Activated CD4-positive, alpha-beta T cell treated with anti-CD3 and anti-CD28 coated beads, Interleukin-2, amount 10 ng/mL, durations not matched to agents 24 days and 14 days (primary cell): Measurements from ENCODE around the gene GRK7. TPM values are rescaled to one million over a fixed set of nuclear protein-coding genes. Genes with fewer than 3 reads are reported as not detected.
"Not testable (repeated sequence)": the region's sequence is repeated elsewhere in the genome, so short reads cannot be mapped to it uniquely, and the experiment has no call there.

Source experiments
- DNase-seq: peaks from one replicate; pipeline ENCODE4 v3.0.0; 2022
- H3K27ac Mint-ChIP-seq: one replicate; pipeline ENCODE4 v1.8.0; 2022; ENCODE audit warnings: mild to moderate bottlenecking, mixed read lengths
- H3K27me3 Mint-ChIP-seq: one replicate; pipeline ENCODE4 v1.8.0; 2022; ENCODE audit warnings: mixed read lengths
- H3K36me3 Mint-ChIP-seq: one replicate; pipeline ENCODE4 v1.8.0; 2022; ENCODE audit warnings: low read depth, mild to moderate bottlenecking, mixed read lengths
- H3K4me1 Mint-ChIP-seq: one replicate; pipeline ENCODE4 v1.8.0; 2021; ENCODE audit warnings: mixed read lengths
- H3K4me3 Mint-ChIP-seq: one replicate; pipeline ENCODE4 v1.8.0; 2022; ENCODE audit warnings: mild to moderate bottlenecking, moderate library complexity, mixed read lengths
- H3K9me3 Mint-ChIP-seq: one replicate; pipeline ENCODE4 v1.8.0; 2021; ENCODE audit warnings: mixed read lengths
- intact Hi-C: fragments of 100-400 bp; cut with micrococcal nuclease; formaldehyde crosslinking; loops from one replicate; pipeline ENCODE4 v1.15.1; 2023
- total RNA-seq: library from RNA; stranded (reverse); gene quantifications from 2 replicates; pipeline ENCODE4 v1.2.3, GENCODE V29; 2022

The GRK7 gene
- total RNA-seq, 1 donor from 2014 or later, result not detected

DNA sequence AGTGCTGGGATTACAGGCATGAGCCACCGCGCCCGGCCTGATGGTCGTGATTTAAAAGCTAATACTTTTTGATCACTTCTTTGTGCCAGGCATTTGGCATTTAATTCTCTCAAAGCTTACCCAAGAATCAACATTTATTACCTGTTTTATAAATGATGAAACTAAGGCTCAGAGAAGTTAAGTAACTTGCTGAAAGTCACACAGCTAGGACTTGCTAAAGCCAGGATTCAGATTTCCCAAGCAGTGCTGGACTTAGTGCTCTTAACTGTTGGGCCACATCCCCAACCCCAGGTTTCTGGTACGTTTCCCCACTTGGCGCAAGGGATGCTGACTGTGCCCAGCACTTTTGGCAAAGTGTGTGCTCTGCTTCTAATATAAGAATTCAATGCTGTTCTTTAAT, 10.5 kb downstream of the GRK7 start:
- no peak for DNase-seq
- no peak overlapping the region for H3K27ac Mint-ChIP-seq
- intact Hi-C loops, result no loop called here

DNA sequence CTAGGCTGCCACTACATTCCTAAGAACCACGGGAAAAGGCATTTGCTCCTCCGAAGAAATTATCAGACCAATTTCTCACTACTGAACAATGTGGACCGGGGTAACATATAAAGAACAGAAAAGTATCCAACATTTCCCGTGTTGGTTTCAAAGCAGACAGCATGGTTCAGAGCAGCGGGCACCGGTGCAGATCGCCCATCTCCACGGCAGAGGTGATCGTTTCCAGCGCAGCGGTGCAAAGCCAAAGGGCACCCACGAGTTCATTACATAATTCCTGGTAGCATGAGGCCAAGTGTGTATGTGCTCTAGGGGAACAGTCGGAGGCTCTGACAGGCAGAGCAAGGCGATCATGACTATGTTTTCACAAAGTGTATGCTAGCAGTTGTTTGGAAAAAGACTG, 13.2 kb downstream of the GRK7 start:
- Mint-ChIP-seq H3K4me3 (no peak overlapping the region), H3K4me1 (no peaks in the 10 kb centered on the region), H3K27ac (no peak overlapping the region), H3K27me3 (no peaks in the 10 kb centered on the region), H3K36me3 (no peaks in the 10 kb centered on the region), H3K9me3 (no peaks in the 10 kb centered on the region)
- DNase-seq, result no peak
- intact Hi-C loops, result no loop called here

More for the DNA sequence above, 10.5 kb downstream of the GRK7 start:
- Mint-ChIP-seq H3K9me3 (peaks cover 4% of the 10 kb centered on the region), H3K4me1 (no peaks in the 10 kb centered on the region), H3K36me3 (no peaks in the 10 kb centered on the region), H3K4me3 (no peak overlapping the region), H3K27me3 (no peaks in the 10 kb centered on the region)

DNA sequence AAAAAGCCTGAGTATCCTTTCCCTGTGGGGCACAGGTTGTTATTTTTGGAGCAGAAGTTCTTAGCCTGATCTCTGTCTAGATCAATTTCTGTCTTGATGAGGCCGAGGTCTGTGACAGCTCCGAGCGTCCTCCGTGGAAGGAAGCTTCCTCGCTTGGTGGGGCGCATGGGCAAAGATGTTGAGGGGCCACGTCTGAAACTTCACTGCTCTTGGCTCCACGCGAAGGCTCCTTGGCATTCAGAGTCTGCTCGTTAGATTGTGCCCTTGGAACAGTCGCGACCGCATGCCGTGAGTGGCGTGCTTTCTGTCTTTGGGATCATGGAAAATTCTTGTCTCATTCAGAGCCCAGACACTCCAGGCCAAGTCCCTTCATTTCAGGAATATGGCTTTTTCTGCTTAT, 13.7 kb downstream of the GRK7 start:
- H3K9me3 Mint-ChIP-seq, result no peaks in the 10 kb centered on the region
- H3K4me1 Mint-ChIP-seq, result no peaks in the 10 kb centered on the region
- H3K36me3 Mint-ChIP-seq, result no peaks in the 10 kb centered on the region
- intact Hi-C loops, result no loop called here
- no peak overlapping the region for H3K27ac Mint-ChIP-seq
- no peaks in the 10 kb centered on the region for H3K27me3 Mint-ChIP-seq
- no peak for DNase-seq
- H3K4me3 Mint-ChIP-seq, result no peak overlapping the region

DNA sequence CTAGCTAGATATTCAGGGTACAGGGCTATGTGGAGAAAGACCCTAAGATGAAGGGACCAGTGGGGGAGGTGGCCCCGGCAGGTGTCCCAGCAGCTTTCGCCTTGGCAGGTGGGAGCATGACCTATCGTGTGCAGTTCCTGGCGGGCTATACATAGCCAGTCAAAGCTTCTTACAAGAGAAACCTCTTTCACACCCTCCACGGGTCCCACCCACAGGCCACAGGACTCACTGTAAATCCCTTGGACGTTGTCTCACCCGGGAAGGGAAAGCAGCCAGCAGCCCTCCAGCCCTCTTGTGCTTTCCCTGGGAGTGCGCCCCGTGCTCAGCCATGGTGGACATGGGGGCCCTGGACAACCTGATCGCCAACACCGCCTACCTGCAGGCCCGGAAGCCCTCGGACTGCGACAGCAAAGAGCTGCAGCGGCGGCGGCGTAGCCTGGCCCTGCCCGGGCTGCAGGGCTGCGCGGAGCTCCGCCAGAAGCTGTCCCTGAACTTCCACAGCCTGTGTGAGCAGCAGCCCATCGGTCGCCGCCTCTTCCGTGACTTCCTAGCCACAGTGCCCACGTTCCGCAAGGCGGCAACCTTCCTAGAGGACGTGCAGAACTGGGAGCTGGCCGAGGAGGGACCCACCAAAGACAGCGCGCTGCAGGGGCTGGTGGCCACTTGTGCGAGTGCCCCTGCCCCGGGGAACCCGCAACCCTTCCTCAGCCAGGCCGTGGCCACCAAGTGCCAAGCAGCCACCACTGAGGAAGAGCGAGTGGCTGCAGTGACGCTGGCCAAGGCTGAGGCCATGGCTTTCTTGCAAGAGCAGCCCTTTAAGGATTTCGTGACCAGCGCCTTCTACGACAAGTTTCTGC, 15.0 kb downstream of the GRK7 start:
- Mint-ChIP-seq H3K9me3 (no peaks in the 10 kb centered on the region), H3K27me3 (no peaks in the 10 kb centered on the region), H3K4me1 (peaks cover 4% of the 10 kb centered on the region), H3K27ac (no peak overlapping the region), H3K4me3 (no peak overlapping the region), H3K36me3 (no peaks in the 10 kb centered on the region)
- intact Hi-C loops, result no loop called here
- no peak for DNase-seq

DNA sequence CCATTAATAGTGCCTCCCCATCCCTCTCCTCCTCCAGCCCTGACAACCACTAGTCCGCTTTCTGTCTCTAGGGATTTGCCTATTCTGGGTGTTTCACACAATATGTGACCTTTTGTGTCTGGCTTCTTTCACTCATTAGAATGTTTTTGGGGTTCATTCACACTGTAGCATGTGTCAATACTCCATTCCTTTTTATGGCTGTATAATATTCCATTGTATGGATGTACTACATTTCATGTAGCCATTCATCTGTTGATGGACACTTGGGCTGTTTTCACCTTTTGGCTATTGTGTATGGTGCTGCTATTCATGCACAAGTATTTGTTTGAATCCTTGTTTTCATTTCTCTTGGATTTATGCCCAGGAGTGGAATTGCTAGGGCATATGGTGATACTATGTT, 16.5 kb downstream of the GRK7 start:
- no peaks in the 10 kb centered on the region for H3K36me3 Mint-ChIP-seq
- no peak overlapping the region for H3K4me3 Mint-ChIP-seq
- peaks cover 4% of the 10 kb centered on the region for H3K4me1 Mint-ChIP-seq
- H3K9me3 Mint-ChIP-seq, result no peaks in the 10 kb centered on the region
- H3K27me3 Mint-ChIP-seq, result no peaks in the 10 kb centered on the region
- intact Hi-C loops, result no loop called here
- no peak for DNase-seq
- H3K27ac Mint-ChIP-seq, result no peak overlapping the region

DNA sequence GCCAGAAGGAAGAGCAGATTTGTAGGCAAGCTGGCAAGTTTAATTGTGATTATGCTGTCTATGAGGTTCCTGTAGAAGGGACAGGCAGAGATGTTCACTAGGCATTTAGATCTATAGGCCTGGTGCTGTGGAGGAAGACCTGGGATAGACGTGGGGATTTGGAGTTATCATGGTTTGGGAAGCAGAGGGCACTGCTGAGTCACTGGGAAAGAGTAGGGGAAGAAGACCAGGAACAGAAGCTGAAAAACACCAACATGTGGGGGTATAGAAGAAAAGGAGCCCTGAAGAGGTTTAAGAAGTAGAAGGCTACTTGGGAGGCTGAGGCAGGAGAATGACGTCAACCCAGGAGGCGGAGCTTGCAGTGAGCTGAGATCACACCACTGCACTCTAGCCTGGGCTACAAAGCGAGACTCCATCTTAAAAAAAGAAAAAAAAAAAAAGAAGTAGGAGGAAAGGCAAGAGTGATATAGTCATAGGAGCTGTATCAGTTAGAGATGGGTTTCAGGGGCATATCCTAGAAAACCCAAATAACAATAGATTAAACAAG, 19.3 kb downstream of the GRK7 start:
- Mint-ChIP-seq H3K27me3 (no peaks in the 10 kb centered on the region), H3K9me3 (no peaks in the 10 kb centered on the region), H3K4me1 (peaks cover 4% of the 10 kb centered on the region), H3K27ac (no peak overlapping the region), H3K36me3 (no peaks in the 10 kb centered on the region), H3K4me3 (no peak overlapping the region)
- intact Hi-C loops, result no loop called here
- DNase-seq, result no peak

DNA sequence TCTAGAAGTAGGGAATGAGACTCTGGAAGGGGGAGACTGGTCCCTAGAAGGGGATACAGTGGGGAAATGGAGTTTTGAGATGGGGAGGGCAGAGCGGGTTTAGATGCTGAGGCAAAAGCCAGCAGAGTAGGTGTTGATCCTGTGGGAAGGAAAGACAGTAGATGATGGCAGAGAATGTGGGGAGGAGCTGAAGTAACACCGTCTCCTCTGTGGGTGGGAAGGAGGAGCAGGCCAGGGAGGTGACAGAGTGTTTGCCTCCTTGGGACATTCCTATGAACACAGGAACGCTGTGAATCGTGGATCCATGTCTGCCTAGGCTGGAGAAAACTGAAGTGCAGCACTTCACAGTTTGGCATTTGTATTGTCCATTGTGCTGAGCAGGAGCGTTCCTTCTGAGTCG, 20.4 kb downstream of the GRK7 start:
- intact Hi-C loops, result no loop called here
- Mint-ChIP-seq H3K9me3 (no peaks in the 10 kb centered on the region), H3K4me1 (peaks cover 4% of the 10 kb centered on the region)

DNA sequence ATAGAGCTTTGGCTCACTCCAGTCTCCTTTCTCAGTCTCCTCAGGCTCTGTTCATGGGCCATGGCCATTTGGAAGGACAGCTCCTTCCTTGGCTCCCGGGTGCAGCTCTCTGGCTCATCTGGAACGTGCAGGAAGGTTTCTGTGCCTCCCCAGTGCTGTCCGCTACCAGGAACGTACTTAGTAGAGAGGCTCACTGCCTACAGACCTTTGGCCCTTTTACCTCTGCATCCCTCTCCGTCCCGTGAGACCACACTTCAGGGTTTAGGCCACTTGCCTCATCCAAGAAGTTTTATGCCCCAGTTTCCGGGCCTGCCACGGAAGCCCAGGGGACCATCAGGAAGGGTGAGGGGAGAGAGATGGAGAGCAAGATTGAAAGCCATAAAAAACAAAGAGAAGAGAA, 20.9 kb downstream of the GRK7 start:
- no peak for DNase-seq
- Mint-ChIP-seq H3K4me3 (no peak overlapping the region), H3K27ac (no peak overlapping the region), H3K4me1 (peaks cover 4% of the 10 kb centered on the region), H3K27me3 (no peaks in the 10 kb centered on the region), H3K36me3 (no peaks in the 10 kb centered on the region), H3K9me3 (no peaks in the 10 kb centered on the region)
- intact Hi-C loops, result no loop called here

More for the DNA sequence above, 20.4 kb downstream of the GRK7 start:
- DNase-seq, result no peak
- H3K27ac Mint-ChIP-seq, result no peak overlapping the region
- H3K4me3 Mint-ChIP-seq, result no peak overlapping the region
- H3K27me3 Mint-ChIP-seq, result no peaks in the 10 kb centered on the region
- H3K36me3 Mint-ChIP-seq, result no peaks in the 10 kb centered on the region

DNA sequence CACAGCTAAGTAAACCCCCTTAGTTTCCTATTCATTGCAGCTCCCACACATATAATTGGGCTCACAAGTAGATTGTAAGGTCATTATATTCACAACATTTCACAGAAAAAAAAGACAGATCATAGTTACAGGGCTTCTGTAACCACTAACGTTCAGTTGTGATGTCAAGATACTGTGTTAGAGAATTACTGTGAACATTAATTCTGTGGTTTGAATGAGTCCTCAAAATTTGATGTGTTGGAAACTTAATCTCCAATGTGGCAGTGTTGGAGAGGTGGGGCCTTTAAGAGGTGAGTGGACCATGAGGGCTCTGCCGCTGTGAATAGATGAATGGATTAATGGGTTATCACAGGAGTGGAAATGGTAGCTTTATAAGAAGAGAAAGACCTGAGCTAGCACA, 21.3 kb downstream of the GRK7 start:
- Mint-ChIP-seq H3K4me3 (no peak overlapping the region), H3K9me3 (no peaks in the 10 kb centered on the region), H3K4me1 (peaks cover 4% of the 10 kb centered on the region), H3K27ac (no peak overlapping the region), H3K36me3 (no peaks in the 10 kb centered on the region), H3K27me3 (no peaks in the 10 kb centered on the region)
- no peak for DNase-seq
- intact Hi-C loops, result no loop called here

DNA sequence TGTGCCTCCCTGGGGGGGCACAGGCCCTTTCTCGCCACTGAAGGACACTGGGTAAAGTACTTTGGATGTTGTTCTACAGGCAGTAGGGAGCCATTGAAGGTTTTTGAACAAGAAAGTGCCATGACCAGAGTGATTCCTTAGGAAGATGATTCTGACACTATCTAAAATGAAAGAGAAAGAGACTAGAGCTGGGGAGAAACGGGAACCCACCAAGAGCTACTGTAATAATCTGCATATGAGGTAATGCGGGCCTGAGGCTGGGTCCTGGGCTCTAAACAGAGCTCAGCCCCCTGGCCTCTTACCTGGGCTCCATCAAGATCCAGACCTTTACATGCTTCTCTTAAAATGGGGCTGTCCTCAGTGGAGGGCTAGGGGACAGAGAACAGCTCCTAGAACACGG, 24.9 kb downstream of the GRK7 start:
- no peaks in the 10 kb centered on the region for H3K27me3 Mint-ChIP-seq
- no peaks in the 10 kb centered on the region for H3K4me1 Mint-ChIP-seq
- no peaks in the 10 kb centered on the region for H3K9me3 Mint-ChIP-seq
- no peak overlapping the region for H3K27ac Mint-ChIP-seq
- no peak for DNase-seq
- intact Hi-C loops, result no loop called here
- no peak overlapping the region for H3K4me3 Mint-ChIP-seq
- no peaks in the 10 kb centered on the region for H3K36me3 Mint-ChIP-seq

DNA sequence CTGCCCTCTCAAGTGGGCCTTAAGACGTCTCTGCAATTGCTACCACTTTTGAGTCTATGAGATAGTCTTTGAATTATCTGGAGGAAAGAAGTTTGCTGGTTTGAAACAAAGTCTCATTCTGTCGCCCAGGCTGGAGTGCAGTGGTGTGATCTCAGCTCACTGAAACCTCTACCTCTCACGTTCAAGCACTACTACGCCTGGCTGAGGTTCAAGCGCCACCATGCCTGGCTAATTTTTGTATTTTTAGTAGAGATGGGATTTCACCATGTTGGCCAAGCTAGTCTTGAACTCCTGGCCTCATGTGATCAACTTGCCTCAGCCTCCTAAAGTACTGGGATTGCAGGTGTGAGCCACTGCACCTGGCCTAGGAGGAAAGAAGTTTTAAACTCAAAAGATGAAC, 25.5 kb downstream of the GRK7 start:
- H3K27ac Mint-ChIP-seq, H3K4me1 Mint-ChIP-seq: not testable (repeated sequence)

DNA sequence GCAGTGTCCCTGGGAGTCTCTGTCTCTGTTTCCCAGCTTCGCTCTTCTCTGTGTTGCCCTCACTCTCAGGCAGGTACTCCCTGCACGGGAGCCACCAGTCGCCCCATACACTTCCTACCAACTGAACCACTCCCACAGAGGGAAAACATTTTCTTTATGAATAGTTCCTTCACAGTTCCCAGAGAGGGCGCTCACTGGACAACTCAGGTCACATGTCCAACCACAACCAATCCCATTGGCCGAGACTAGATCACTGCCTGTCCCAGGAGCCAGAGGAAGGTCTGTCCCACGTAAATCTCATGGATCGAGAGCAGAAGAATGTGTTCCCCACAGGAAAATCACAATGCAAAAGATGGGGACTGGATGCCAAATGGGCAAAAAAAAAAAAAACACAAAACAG, 26.1 kb downstream of the GRK7 start:
- Mint-ChIP-seq H3K4me1 (peaks cover 6% of the 10 kb centered on the region), H3K27me3 (no peaks in the 10 kb centered on the region), H3K9me3 (no peaks in the 10 kb centered on the region), H3K4me3 (no peak overlapping the region), H3K27ac (no peak overlapping the region), H3K36me3 (no peaks in the 10 kb centered on the region)
- intact Hi-C loops, result no loop called here
- no peak for DNase-seq

More for the DNA sequence above, 25.5 kb downstream of the GRK7 start:
- H3K9me3 Mint-ChIP-seq, DNase-seq, H3K4me3 Mint-ChIP-seq, H3K36me3 Mint-ChIP-seq, H3K27me3 Mint-ChIP-seq, intact Hi-C loops: not testable (repeated sequence)

DNA sequence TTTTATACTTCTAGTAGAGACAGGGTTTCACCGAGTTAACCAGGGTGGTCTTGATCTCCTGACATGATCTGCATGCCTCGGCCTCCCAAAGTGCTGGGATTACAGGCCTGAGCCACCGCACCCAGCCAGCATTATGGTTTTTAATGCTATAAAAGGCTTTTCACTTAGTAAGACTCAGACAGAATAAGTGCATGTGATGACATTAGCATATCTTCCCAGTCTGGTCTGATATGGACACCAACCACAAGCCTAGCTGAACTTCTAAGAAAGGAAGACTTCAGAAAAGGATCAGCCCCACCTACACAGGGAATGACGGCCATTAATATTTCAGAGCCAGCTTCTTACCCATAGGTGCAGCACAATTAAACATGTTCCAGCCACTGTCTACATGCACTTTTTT, 27.0 kb downstream of the GRK7 start:
- Mint-ChIP-seq H3K9me3 (no peaks in the 10 kb centered on the region), H3K36me3 (no peaks in the 10 kb centered on the region), H3K4me1 (peaks cover 14% of the 10 kb centered on the region), H3K27ac (no peak overlapping the region), H3K27me3 (no peaks in the 10 kb centered on the region), H3K4me3 (no peak overlapping the region)
- intact Hi-C loops, result no loop called here
- DNase-seq, result no peak

DNA sequence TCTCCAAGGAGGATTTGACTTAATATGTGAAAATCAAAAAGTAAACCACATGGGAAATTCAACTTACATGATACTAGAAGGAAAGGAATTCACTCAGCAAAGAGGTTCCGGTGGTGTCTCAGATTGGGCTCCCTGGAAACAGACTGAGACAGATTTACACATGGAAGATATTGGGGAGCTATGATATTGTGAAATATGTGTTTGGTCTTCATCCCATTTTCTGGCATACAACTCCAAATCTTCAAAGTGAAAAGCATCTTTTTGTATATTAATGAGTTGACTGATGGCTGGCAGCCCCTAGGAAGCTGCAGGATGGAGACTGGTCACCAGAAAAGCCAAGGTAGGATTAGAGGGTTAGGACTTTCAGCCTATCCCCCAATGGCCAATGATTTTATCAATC, 29.3 kb downstream of the GRK7 start:
- Mint-ChIP-seq H3K27me3 (no peaks in the 10 kb centered on the region), H3K36me3 (no peaks in the 10 kb centered on the region), H3K4me3 (no peak overlapping the region), H3K9me3 (no peaks in the 10 kb centered on the region), H3K4me1 (peaks cover 35% of the 10 kb centered on the region), H3K27ac (no peak overlapping the region)
- DNase-seq, result no peak
- intact Hi-C loops, result no loop called here
